ENCODE data around the gene SCNN1A.

The SCNN1A gene

GRCh38 chr12:6315704-6316597 lies 59.4 kb downstream of the SCNN1A start:
- no peak for DNase-seq

DNA sequence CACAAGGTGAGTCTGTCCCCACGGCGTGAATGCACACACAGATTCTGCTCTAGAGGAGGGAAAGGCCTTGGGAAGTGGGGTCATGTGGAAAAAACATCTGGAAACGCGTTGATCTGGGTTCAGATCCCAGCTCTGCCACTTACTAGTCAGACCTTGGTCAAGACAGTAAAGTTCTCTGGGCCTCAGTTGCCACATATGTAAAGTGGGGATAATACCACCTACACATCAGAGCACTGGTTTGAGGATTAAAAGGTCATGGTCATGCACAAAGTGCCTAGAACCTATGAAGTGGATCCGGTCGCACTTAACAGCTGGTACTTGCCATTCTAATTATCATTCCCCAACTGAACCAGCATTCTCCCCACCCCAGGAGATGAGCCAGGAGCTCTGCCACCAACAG lies 60.2 kb downstream of the SCNN1A start:
- DNase-seq: no peak

- no peak for DNase-seq
These were observed 60.6 kb downstream of the SCNN1A start for GRCh38 chr12:6314776-6315175.

GRCh38 chr12:6313326-6313940 lies 61.9 kb downstream of the SCNN1A start:
- no peak for DNase-seq

DNA sequence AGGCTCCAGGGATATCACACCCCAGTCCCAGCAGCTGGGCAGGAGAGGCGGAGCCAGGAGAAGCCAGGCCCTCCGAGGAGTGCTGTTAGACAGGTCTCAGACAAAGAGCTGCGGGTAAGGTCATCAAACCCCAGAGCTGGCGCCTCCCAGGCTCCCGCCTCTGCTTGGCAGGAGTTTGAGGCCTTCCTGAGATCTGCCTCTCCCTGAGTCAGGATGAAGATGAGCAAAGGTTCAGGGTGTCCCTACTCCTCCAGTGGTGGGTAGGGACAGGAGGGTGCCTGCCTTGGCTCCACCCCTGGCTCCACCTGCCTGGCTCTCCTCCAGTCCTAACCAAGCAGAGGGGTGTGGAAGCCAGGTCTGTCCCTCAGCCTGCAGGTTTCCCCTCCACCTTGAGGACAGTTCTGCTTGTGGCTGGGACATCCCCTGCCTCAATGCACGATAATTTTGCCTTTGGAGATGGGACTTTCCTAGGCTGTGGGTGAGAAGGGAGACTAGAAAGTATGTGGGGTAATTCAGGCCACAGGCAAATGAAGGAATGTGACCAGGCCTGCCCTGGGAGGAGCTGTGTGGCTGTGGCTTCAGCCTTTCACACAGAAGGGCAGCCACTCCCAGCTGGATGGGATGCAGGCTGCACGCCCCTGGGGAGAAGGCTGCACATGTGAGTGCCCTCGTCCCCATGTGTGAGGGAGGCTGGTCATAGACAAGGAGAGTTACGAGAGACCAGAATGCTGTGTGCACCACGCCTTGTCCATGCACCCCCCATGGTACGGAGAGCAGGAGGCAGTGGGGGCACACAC lies 62.6 kb downstream of the SCNN1A start:
- DNase-seq: no peak

- DNase-seq: no peak
These were observed 63.4 kb downstream of the SCNN1A start for GRCh38 chr12:6311822-6312528.

- no peak for DNase-seq
These were observed 64.4 kb downstream of the SCNN1A start for GRCh38 chr12:6310771-6311610.

GRCh38 chr12:6307529-6307928 lies 67.8 kb downstream of the SCNN1A start:
- no peak for DNase-seq

GRCh38 chr12:6306599-6307220 lies 68.7 kb downstream of the SCNN1A start:
- DNase-seq: no peak

DNA sequence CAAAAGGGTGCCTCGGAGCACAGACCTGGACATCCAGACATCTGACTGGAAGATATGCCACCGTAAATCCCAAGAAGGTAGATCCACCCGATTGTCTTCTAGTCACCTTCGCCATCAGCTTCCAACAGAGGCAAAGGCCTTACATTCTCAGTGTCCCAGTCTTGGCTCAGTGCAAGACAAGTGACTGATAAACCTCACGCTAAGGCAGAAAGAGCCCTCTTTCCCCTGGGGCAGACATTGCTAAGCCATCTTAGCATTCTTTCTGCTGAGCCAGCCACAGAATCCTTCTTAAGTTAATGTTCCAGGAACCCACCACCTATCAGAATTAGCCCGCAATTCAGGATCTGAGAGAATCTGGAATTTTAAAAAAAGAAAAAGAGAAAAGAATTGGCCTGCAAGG lies 69.2 kb downstream of the SCNN1A start:
- DNase-seq: no peak

DNA sequence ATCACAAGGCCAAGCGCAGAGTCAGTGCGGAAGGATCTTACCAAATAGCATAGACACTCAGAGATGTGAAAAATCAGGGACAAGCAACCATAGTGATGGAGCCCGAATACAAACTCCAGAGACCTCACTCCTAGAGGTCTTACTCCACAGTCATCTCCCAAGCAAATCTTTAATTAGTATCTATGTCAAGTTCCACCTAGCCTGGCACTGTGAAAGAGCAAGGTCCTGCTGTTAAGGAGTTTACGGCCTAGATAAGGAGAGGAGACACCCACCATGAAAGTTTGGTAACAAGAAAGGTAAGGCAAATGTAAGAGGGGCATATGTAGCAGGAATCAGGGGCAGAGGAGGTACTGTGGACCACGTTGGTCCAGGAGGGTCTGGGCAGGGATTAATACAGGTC lies 72.3 kb downstream of the SCNN1A start:
- DNase-seq: no peak

GRCh38 chr12:6302621-6303020 lies 72.7 kb downstream of the SCNN1A start:
- no peak for DNase-seq

DNA sequence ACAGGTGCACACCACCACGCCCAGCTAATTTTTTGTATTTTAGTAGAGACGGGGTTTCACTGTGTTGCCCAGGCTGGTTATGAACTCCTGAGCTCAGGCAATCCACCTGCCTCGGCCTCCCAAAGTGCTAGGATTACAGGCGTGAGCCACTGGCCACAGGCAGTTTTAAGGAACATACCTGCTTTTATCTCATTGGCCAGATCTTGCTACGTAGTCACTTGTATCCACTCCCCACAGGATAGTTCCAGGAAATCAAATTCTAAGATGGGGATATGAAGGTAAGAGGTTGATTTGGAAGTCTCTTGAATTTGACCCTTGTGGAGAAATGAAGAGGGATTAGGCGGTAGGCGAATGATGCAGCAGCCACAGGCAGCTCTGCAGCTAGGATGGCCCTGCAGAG lies 73.6 kb downstream of the SCNN1A start:
- DNase-seq: no peak

- DNase-seq: no peak
These were observed 78.2 kb downstream of the SCNN1A start for GRCh38 chr12:6297170-6297569.
